ENCODE measurements around the gene WNT9A. TPM values are rescaled to one million over a fixed set of nuclear protein-coding genes. Genes with fewer than 3 reads are reported as not detected.

The WNT9A gene
- total RNA-seq, 3 donors from 2014 or later: 1.1 to 2.5 (median 1.3) TPM

GRCh38 chr1:227937838-227938145 lies 9.9 kb downstream of the WNT9A start:
- H3K27me3 ChIP-seq: no peaks in the 10 kb centered on the region
- DNase-seq (ENCODE audit: low spot score in 2 of 2): peak in 1 of 2 donors; percentile 20

GRCh38 chr1:227937031-227937837 lies 10.5 kb downstream of the WNT9A start:
- Histone ChIP-seq H3K27me3 (no peaks in the 10 kb centered on the region), H3K4me1 (no peaks in the 10 kb centered on the region), H3K9me3 (no peaks in the 10 kb centered on the region), H3K4me3 (no peak overlapping the region), H3K36me3 (no peaks in the 10 kb centered on the region), H3K27ac (peak overlapping the region; percentile 19 to 36)
- no peak for TF ChIP-seq POLR2A (IDR thresholded peaks at IDR 0.05)
- TF ChIP-seq CTCF (IDR thresholded peaks at IDR 0.05): no peak
- TF ChIP-seq POLR2AphosphoS5 (IDR thresholded peaks at IDR 0.05): no peak
- intact Hi-C loops (cut with DNase I; ENCODE audit: low total_unique reads): no loop called here
- DNase-seq (ENCODE audit: low spot score in 2 of 2): peak in 1 of 2 donors; percentile 51

More at GRCh38 chr1:227937838-227938145, 9.9 kb downstream of the WNT9A start:
- no peaks in the 10 kb centered on the region for H3K9me3 ChIP-seq
- TF ChIP-seq POLR2AphosphoS5 (IDR thresholded peaks at IDR 0.05) (no peak), CTCF (IDR thresholded peaks at IDR 0.05) (no peak), POLR2A (IDR thresholded peaks at IDR 0.05) (no peak)
- H3K36me3 ChIP-seq: no peaks in the 10 kb centered on the region
- no peaks in the 10 kb centered on the region for H3K4me1 ChIP-seq
- intact Hi-C loops (cut with DNase I; ENCODE audit: low total_unique reads): no loop called here
- H3K27ac ChIP-seq: no peak overlapping the region
- H3K4me3 ChIP-seq: no peak overlapping the region

GRCh38 chr1:227935826-227936225 lies 11.9 kb downstream of the WNT9A start:
- Histone ChIP-seq H3K4me3 (no peak overlapping the region), H3K4me1 (no peaks in the 10 kb centered on the region), H3K27me3 (no peaks in the 10 kb centered on the region), H3K9me3 (no peaks in the 10 kb centered on the region), H3K27ac (no peak overlapping the region), H3K36me3 (no peaks in the 10 kb centered on the region)
- intact Hi-C loops (cut with DNase I; ENCODE audit: low total_unique reads): no loop called here
- DNase-seq (ENCODE audit: low spot score in 2 of 2): peak in 1 of 2 donors; percentile 9
- TF ChIP-seq POLR2AphosphoS5 (IDR thresholded peaks at IDR 0.05) (no peak), POLR2A (IDR thresholded peaks at IDR 0.05) (no peak), CTCF (IDR thresholded peaks at IDR 0.05) (no peak)

- H3K27me3 ChIP-seq: no peaks in the 10 kb centered on the region
Observed at GRCh38 chr1:227934476-227935313, 13.0 kb downstream of the WNT9A start.

More at GRCh38 chr1:227934476-227935313, 13.0 kb downstream of the WNT9A start:
- Histone ChIP-seq H3K4me1 (no peaks in the 10 kb centered on the region), H3K9me3 (no peaks in the 10 kb centered on the region), H3K4me3 (no peak overlapping the region), H3K27ac (peak overlapping the region; percentile 75 to 80), H3K36me3 (no peaks in the 10 kb centered on the region)
- intact Hi-C loops (cut with DNase I; ENCODE audit: low total_unique reads): no loop called here
- DNase-seq (ENCODE audit: low spot score in 2 of 2): no peak
- TF ChIP-seq CTCF (IDR thresholded peaks at IDR 0.05) (no peak), POLR2A (IDR thresholded peaks at IDR 0.05) (no peak), POLR2AphosphoS5 (IDR thresholded peaks at IDR 0.05) (no peak)
